Ovary (tissue), 9 donors: ENCODE measurements around the gene MAGI1. TPM values are rescaled to one million over a fixed set of nuclear protein-coding genes. Genes with fewer than 3 reads are reported as not detected.

Experiments used
- DNase-seq, 5 donors: peaks; one replicate each; pipeline ENCODE4 v3.0.0-alpha.2; 2019 to 2020
- H3K27ac ChIP-seq, 2 donors: fragments of 200-600 bp; one replicate each; pipeline versions ENCODE4 v1.5.1 to v1.8.0; 2019 to 2022
- H3K27me3 ChIP-seq: fragments of 200-600 bp; one replicate; pipeline ENCODE4 v1.8.0; 2022
- H3K36me3 ChIP-seq: fragments of 200-600 bp; sonication (generic); one replicate; pipeline ENCODE4 v1.5.1; 2019
- H3K4me1 ChIP-seq: one replicate; pipeline ENCODE4 v1.8.1; 2013; ENCODE audit warnings: mild to moderate bottlenecking, moderate library complexity; ENCODE audit not compliant: insufficient read depth
- H3K4me3 ChIP-seq: fragments of 200-600 bp; sonication (generic); one replicate; pipeline ENCODE4 v1.5.1; 2017
- H3K9me3 ChIP-seq, 2 donors: fragments of 200-600 bp in 1 of 2; sonication (generic) in 1 of 2; one replicate each; pipeline versions ENCODE4 v1.5.1 to v1.8.1; 2013 to 2019; ENCODE audit warnings: mild to moderate bottlenecking in 1 of 2, moderate library complexity in 1 of 2
- EP300 ChIP-seq: sonication (generic); formaldehyde crosslinking; IDR thresholded peaks from one replicate; pipeline ENCODE4 v1.6.1; 2017; ENCODE audit warnings: antibody characterized with exemption
- POLR2A ChIP-seq: fragments of 450-650 bp; IDR thresholded peaks from one replicate; pipeline ENCODE4 v1.6.1; 2017; ENCODE audit warnings: antibody characterized with exemption, mild to moderate bottlenecking, moderate library complexity
- WGBS, 3 donors: extraction: QIAGEN DNeasy Blood & Tissue Kit in 1 of 3; methylation state at CpG; one replicate each; pipeline versions ENCODE4 v1.1.5 to v1.1.7; 2013 to 2017; 5-methylcytosine and 5-hydroxymethylcytosine counted together
- intact Hi-C, 4 donors: fragments of 100-400 bp; cut with DNase I; formaldehyde crosslinking; loops; one replicate each; pipeline versions ENCODE4 v1.11.0 to v1.15.1; 2022 to 2023
- polyA plus RNA-seq, 2 donors: library from polyadenylated mRNA; stranded (reverse); fragments of 200-250 nt in 1 of 2; fragments of 350-450 nt in 1 of 2; fragmentation: Illumina TruSeq in 1 of 2; extraction: RNeasy Lipid Tissue Mini Kit (QIAGEN cat#74804) in 1 of 2; gene quantifications; one replicate each; pipeline ENCODE4 v1.2.3, GENCODE V29; 2013 to 2014
- total RNA-seq, 7 donors: library from RNA; depleted of rRNA in 2 of 7; stranded (reverse); fragments of >200 nt in 2 of 7; fragmentation: NEBNext Ultra II Directional in 3 of 7; extraction: Animal tissue kit (Norgen Biotek cat#: 25700) in 3 of 7; gene quantifications; one replicate each; pipeline versions ENCODE4 v1.1.0 to v1.2.4, GENCODE V29; 2016 to 2023
- TF ChIP-seq, protein P1 (sequence below), 3 donors: fragments of 450-650 bp in 2 of 3; fragments of 200-600 bp in 1 of 3; IDR thresholded peaks; one replicate each; pipeline versions ENCODE4 v1.5.1 to v1.8.0; 2016 to 2022; ENCODE audit warnings: antibody characterized with exemption in 3 of 3, mild to moderate bottlenecking in 1 of 3
- donor health status: DM: no; HTN: no; CAD: no; lungs with moderate emphysema.
- donor health status: DM: no; HTN: no; CAD: no.
- donor health status: Bipolar disorder and iron deficiency.
- donor health status: DM: yes; HTN: yes; CAD: no.
- donor health status: DM: no; HTN: no; CAD: no.
- donor health status: DM: yes; HTN: yes; CAD: no.

MAGI1 gene
- total and polyA plus RNA-seq, 9 donors = 5.5 to 35.7 (median 8.7) TPM

DNA sequence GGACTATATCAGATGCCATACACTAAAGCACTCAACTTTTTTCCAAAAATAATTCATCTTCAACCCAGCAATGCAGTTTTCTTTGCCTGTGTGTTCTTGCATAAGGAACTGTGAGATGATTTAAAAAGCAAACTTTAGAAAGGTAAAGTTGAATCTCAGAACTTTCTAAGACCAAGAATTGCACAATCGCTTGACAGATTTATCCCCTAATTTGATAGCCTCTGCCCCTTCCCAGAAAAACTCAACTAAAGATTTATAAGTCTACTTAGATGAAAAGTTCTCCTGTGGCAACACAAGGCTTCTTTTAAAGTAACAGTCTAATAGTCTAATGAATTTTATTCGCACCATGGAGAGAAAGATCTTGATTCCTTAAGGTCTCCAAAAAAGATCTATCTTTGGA is 259.3 kb downstream of the MAGI1 start:
- Histone ChIP-seq H3K4me3 (no peak overlapping the region), H3K27me3 (no peaks in the 10 kb centered on the region), H3K27ac (no peak overlapping the region), H3K9me3 (no peaks in the 10 kb centered on the region), H3K36me3 (no peaks in the 10 kb centered on the region), H3K4me1 (no peaks in the 10 kb centered on the region)
- intact Hi-C loops = no loop called here
- no peak for TF ChIP-seq EP300
- no peak for TF ChIP-seq POLR2A
- TF ChIP-seq, protein P1, sequence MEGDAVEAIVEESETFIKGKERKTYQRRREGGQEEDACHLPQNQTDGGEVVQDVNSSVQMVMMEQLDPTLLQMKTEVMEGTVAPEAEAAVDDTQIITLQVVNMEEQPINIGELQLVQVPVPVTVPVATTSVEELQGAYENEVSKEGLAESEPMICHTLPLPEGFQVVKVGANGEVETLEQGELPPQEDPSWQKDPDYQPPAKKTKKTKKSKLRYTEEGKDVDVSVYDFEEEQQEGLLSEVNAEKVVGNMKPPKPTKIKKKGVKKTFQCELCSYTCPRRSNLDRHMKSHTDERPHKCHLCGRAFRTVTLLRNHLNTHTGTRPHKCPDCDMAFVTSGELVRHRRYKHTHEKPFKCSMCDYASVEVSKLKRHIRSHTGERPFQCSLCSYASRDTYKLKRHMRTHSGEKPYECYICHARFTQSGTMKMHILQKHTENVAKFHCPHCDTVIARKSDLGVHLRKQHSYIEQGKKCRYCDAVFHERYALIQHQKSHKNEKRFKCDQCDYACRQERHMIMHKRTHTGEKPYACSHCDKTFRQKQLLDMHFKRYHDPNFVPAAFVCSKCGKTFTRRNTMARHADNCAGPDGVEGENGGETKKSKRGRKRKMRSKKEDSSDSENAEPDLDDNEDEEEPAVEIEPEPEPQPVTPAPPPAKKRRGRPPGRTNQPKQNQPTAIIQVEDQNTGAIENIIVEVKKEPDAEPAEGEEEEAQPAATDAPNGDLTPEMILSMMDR (IDR thresholded peaks at IDR 0.05) = no peak
- WGBS, 3 donors = 69 to 87% (median 87%) methylated on average over 2 of the region's 2 CpGs
- DNase-seq = no peak

DNA sequence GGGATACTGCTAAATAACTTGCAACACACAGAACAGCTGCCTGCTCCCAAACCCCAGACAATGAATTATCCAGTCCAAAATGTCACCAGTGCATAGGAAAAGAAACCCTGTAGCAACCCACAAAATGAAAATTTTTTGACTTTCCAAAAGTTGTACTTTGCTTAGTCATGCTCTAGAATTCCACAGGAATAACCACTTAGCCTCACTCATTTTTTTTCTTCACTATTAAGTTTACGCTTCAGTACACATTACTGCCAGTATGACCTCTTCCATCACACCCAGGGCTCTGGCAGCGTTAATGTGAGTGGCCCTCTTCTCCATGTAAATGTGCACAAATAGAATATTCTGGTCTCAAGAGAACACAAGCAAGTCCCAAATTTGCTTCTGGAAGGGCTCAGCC is 259.8 kb downstream of the MAGI1 start:
- Histone ChIP-seq H3K36me3 (no peaks in the 10 kb centered on the region), H3K4me3 (no peak overlapping the region), H3K27me3 (no peaks in the 10 kb centered on the region), H3K9me3 (no peaks in the 10 kb centered on the region), H3K27ac (no peak overlapping the region), H3K4me1 (no peaks in the 10 kb centered on the region)
- intact Hi-C loops = no loop called here
- no peak for DNase-seq
- TF ChIP-seq POLR2A (no peak), EP300 (no peak)
- TF ChIP-seq, protein P1 (IDR thresholded peaks at IDR 0.05) = no peak
- 73 to 86% (median 79%) methylated on average over 2 of the region's 2 CpGs for WGBS, 3 donors

DNA sequence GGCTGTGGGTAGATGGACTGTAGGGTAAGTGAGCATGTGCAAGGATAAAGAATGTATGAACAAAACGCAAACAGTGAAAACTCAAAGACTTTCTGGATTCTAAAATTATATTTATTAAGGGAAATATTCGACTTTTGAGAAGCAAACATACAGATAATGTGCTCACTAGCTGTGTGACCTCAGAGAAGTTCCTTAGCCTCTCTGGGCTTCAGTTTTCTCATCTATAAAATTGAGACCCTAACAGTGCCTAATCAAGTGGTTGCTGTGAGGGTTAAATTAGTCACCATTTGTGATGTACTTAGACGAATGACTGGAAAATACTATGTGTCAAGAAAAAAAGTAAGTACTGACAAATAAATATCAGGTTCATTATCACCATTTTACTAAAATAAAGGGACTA is 261.7 kb downstream of the MAGI1 start:
- H3K4me3 ChIP-seq = no peak overlapping the region
- no peaks in the 10 kb centered on the region for H3K9me3 ChIP-seq
- H3K36me3 ChIP-seq = no peaks in the 10 kb centered on the region
- H3K27me3 ChIP-seq = no peaks in the 10 kb centered on the region
- no peaks in the 10 kb centered on the region for H3K4me1 ChIP-seq
- intact Hi-C loops = no loop called here
- no peak for DNase-seq
- no peak overlapping the region for H3K27ac ChIP-seq
- 81 to 88% (median 82%) methylated on average over 3 of the region's 3 CpGs for WGBS, 3 donors
- no peak for TF ChIP-seq EP300
- no peak for TF ChIP-seq POLR2A

DNA sequence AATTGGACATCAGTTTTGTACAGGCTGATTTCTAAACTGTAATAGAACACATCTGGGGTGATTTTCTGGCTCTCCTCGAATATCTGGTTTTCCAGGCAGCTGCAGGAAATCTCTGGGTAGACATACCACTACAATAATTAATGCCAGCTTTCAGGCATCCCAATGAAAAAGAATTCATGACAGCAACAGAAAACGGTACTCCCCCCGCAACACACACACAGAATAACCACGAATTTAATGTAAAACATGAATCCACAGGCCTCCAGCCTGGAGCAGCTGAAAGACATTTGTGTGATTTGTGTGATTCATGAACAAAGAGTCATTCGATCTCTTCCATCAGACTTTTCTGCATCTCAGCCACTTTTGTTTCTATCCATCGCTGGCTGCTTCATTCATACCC is 262.2 kb downstream of the MAGI1 start:
- Histone ChIP-seq H3K4me3 (no peak overlapping the region), H3K9me3 (no peaks in the 10 kb centered on the region), H3K4me1 (no peaks in the 10 kb centered on the region), H3K36me3 (no peaks in the 10 kb centered on the region), H3K27ac (no peak overlapping the region), H3K27me3 (no peaks in the 10 kb centered on the region)
- intact Hi-C loops = no loop called here
- DNase-seq = no peak
- TF ChIP-seq EP300 (no peak), POLR2A (no peak)
- TF ChIP-seq, protein P1 (IDR thresholded peaks at IDR 0.05) = no peak
- WGBS, 3 donors = 65 to 73% (median 67%) methylated on average over 6 of the region's 6 CpGs

DNA sequence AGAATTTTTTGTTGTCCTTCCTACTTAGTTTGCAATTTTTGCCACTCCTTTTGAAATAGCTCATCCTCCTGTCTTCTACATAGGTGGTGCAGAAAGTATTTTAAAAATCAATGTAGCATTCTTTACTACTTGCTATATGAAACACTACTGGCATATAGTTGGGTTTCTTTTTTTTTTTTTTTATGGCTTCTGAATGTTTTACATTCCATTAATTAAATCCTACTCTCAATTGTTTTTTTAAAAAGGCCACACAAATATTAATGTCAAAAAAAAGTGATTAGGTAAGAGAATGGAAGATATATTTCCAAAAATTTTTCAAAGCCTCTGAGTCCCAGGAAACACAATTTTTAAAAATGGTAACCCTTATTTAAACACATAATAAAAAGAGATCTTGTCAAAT is 262.6 kb downstream of the MAGI1 start:
- Histone ChIP-seq H3K36me3 (no peaks in the 10 kb centered on the region), H3K4me1 (no peaks in the 10 kb centered on the region), H3K27me3 (no peaks in the 10 kb centered on the region), H3K27ac (no peak overlapping the region), H3K9me3 (no peaks in the 10 kb centered on the region), H3K4me3 (no peak overlapping the region)
- no peak for DNase-seq
- intact Hi-C loops = no loop called here
- no peak for TF ChIP-seq POLR2A
- no peak for TF ChIP-seq EP300
- TF ChIP-seq, protein P1 (IDR thresholded peaks at IDR 0.05) = no peak
